HepG2 (cell line): ENCODE measurements around the gene CPNE4. TPM values are rescaled to one million over a fixed set of nuclear protein-coding genes. Genes with fewer than 3 reads are reported as not detected.

ENCODE experiments used
- ATAC-seq: fragments of 200-7000 bp; cut with Tn5 transposase; 3 replicates; pipeline ENCODE4 v1.9.1; 2020; ENCODE audit warnings: mild to moderate bottlenecking, moderate library complexity
- BruUV-seq: library from RNA; stranded (reverse); fragments of 400-500 nt; replicated peaks from 2 replicates; lab custom pipeline; 2021; lab: Mats Ljungman, UMichigan
- CTCF ChIA-PET: fragments of 300-600 bp; formaldehyde crosslinking; extraction: SDS; loops from one replicate; lab custom pipeline; 2021; ENCODE audit warnings: low total read pairs, inconsistent platforms, low intra/inter-chr PET ratio; lab: Yijun Ruan, JAX
- POLR2A ChIA-PET: fragments of 350-600 bp; sonication (Branson Sonifier 250); formaldehyde crosslinking; loops from one replicate; lab custom pipeline; 2020; ENCODE audit warnings: antibody characterized with exemption, inconsistent platforms; lab: Yijun Ruan, JAX
- DNase-seq: peaks from one replicate; pipeline ENCODE4 v3.0.0-alpha.2; 2015; ENCODE audit warnings: low spot score
- FAIRE-seq: peaks from 3 replicates; lab custom pipeline; 2011; peaks lifted over from hg19 to GRCh38; lab: Jason Lieb, UNC
- H2AFZ ChIP-seq: one replicate; pipeline ENCODE4 v1.6.1; 2011; ENCODE audit warnings: low read length, inconsistent platforms
- H3K27ac ChIP-seq: fragments of 300-600 bp; 3 replicates; pipeline ENCODE4 v1.8.0; 2011; ENCODE audit warnings: mixed run types, mild to moderate bottlenecking, mixed read lengths, low read length, inconsistent platforms; ENCODE audit not compliant: insufficient read depth; ENCODE audit errors: extremely low read length
- H3K27me3 ChIP-seq, 2 experiments: fragments of 200-600 bp in 1 of 2; 2 replicates in 1 of 2; 3 replicates in 1 of 2; pipeline versions ENCODE4 v1.6.0 to v1.8.0; 2011; ENCODE audit warnings: low read length in 2 of 2, mild to moderate bottlenecking in 2 of 2, moderate library complexity in 2 of 2, inconsistent platforms in 1 of 2; ENCODE audit not compliant: insufficient read depth in 2 of 2, control insufficient read depth in 1 of 2
- H3K36me3 ChIP-seq, 2 experiments: fragments of 200-600 bp in 1 of 2; replicated peaks in 1 of 2; 2 replicates in 1 of 2; 3 replicates in 1 of 2; pipeline versions ENCODE4 v1.5.1 to v1.8.0; 2011; ENCODE audit warnings: low read length in 2 of 2, inconsistent platforms in 1 of 2; ENCODE audit not compliant: insufficient read depth in 2 of 2, control insufficient read depth in 1 of 2
- H3K4me1 ChIP-seq: 2 replicates; pipeline ENCODE4 v1.5.1; 2012; ENCODE audit warnings: low read length, inconsistent platforms; ENCODE audit not compliant: insufficient read depth
- H3K4me2 ChIP-seq: 2 replicates; pipeline ENCODE4 v1.6.0; 2011; ENCODE audit warnings: low read depth, low read length, inconsistent platforms
- H3K4me3 ChIP-seq, 3 experiments: fragments of 200-600 bp in 1 of 3; sonication (generic), shearing (Covaris generic) in 1 of 3; replicated peaks in 1 of 3; 2 replicates each; pipeline ENCODE4 v1.5.1; 2011 to 2016; ENCODE audit warnings: low read length in 3 of 3, inconsistent platforms in 2 of 3, low read depth in 2 of 3, mild to moderate bottlenecking in 2 of 3, control low read depth in 1 of 3, mixed read lengths in 1 of 3; ENCODE audit not compliant: insufficient read depth in 1 of 3
- H3K79me2 ChIP-seq: one replicate; pipeline ENCODE4 v1.6.1; 2011; ENCODE audit warnings: low read length, inconsistent platforms; ENCODE audit not compliant: insufficient read depth
- H3K9ac ChIP-seq: 2 replicates; pipeline ENCODE4 v1.6.0; 2011; ENCODE audit warnings: mild to moderate bottlenecking, low read depth, low read length, inconsistent platforms; ENCODE audit not compliant: insufficient read depth
- H3K9me3 ChIP-seq: 2 replicates; pipeline ENCODE4 v1.5.1; 2012; ENCODE audit warnings: mild to moderate bottlenecking, low read length
- H4K20me1 ChIP-seq: 2 replicates; pipeline ENCODE4 v1.6.0; 2011; ENCODE audit warnings: inconsistent platforms, mild to moderate bottlenecking, low read length, moderate library complexity; ENCODE audit not compliant: insufficient read depth
- ATM ChIP-seq: fragments of 450-650 bp; IDR thresholded peaks from 2 replicates; pipeline ENCODE4 v1.7.1; 2017; ENCODE audit warnings: mild to moderate bottlenecking, borderline replicate concordance
- CEBPB ChIP-seq: IDR thresholded peaks from 2 replicates; pipeline ENCODE4 v1.6.1; 2011; ENCODE audit warnings: low read depth, low read length, improper control_type of control experiment, borderline replicate concordance
- HDAC6 ChIP-seq: fragments of 200-600 bp; sonication (generic); IDR thresholded peaks from 2 replicates; pipeline ENCODE4 v1.7.0; 2017; ENCODE audit warnings: mild to moderate bottlenecking, antibody characterized with exemption, low read length, low read depth
- HNF1B ChIP-seq: sonication (generic); formaldehyde crosslinking; IDR thresholded peaks from 2 replicates; pipeline ENCODE4 v1.5.1; 2020; ENCODE audit warnings: mild to moderate bottlenecking, moderate library complexity, missing genetic modification reagents
- MIER2 ChIP-seq: IDR thresholded peaks from 2 replicates; pipeline ENCODE4 v1.6.1; 2016; ENCODE audit warnings: missing biosample characterization, missing genetic modification reagents
- RORA ChIP-seq: sonication (generic); formaldehyde crosslinking; IDR thresholded peaks from 2 replicates; pipeline ENCODE4 v1.5.0; 2020; ENCODE audit warnings: mild to moderate bottlenecking, missing genetic modification reagents, moderate library complexity
- ZBTB7B ChIP-seq: sonication (generic); formaldehyde crosslinking; IDR thresholded peaks from 2 replicates; pipeline ENCODE4 v1.4.0; 2020; ENCODE audit warnings: missing genetic modification reagents
- ZNF260 ChIP-seq: sonication (generic); formaldehyde crosslinking; IDR thresholded peaks from 2 replicates; pipeline ENCODE4 v1.4.0; 2020; ENCODE audit warnings: missing genetic modification reagents, low read depth, mild to moderate bottlenecking, borderline replicate concordance
- ZSCAN12 ChIP-seq: sonication (generic); formaldehyde crosslinking; IDR thresholded peaks from 2 replicates; pipeline ENCODE4 v1.9.0; 2021; ENCODE audit warnings: mild to moderate bottlenecking, missing genetic modification reagents
- WGBS: methylation state at CpG from one replicate; pipeline ENCODE4 v1.1.6; 2017; ENCODE audit warnings: low lambda C conversion rate; 5-methylcytosine and 5-hydroxymethylcytosine counted together
- in situ Hi-C: cut with HindIII; loops from 2 replicates; pipeline ENCODE4 v1.10.0; 2017; ENCODE audit warnings: low pct_unique_long_range_greater_than_20kb; ENCODE audit not compliant: extremely low pct_ligation_motif_present
- intact Hi-C: fragments of 100-400 bp; cut with micrococcal nuclease; formaldehyde crosslinking; loops from one replicate; pipeline ENCODE4 v1.10.0; 2022; ENCODE audit not compliant: unreplicated experiment
- polyA plus RNA-seq, 8 experiments: library from polyadenylated mRNA; depleted of rRNA in 3 of 8; stranded (reverse) in 7 of 8; unstranded in 1 of 8; fragments of >200 nt; fragmentation: Illumina TruSeq in 4 of 8; extraction: Trizol in 4 of 8; gene quantifications; 2 replicates each; pipeline versions ENCODE4 v1.2.1 to v1.2.3, GENCODE V29; 2011 to 2016; ENCODE audit warnings: low read depth in 4 of 8, missing spikeins in 1 of 8, mixed read lengths in 1 of 8; ENCODE audit not compliant: insufficient read depth in 1 of 8
- total RNA-seq, 5 experiments: library from RNA; depleted of rRNA; stranded (reverse); fragments of >200 nt; fragmentation: Illumina TruSeq; extraction: Trizol; gene quantifications; 2 replicates each; pipeline ENCODE4 v1.2.3, GENCODE V29; 2016; ENCODE audit warnings: low read depth in 1 of 5

Gene CPNE4
- total and polyA plus RNA-seq, 2 of the 13 experiments (the other 11 are each of a cell fraction or from before 2014, with no cell fraction given): not detected

GRCh38 chr3:131564812-131565211 is 470.0 kb downstream of the CPNE4 start:
- POLR2A ChIA-PET: no interaction called here
- TF ChIP-seq HDAC6 (no peak), ZBTB7B (no peak), MIER2 (CRISPR knock-in tag) (no peak), RORA (CRISPR knock-in tag) (no peak), ZSCAN12 (CRISPR knock-in tag) (no peak), CEBPB (no peak), ATM (no peak), ZNF260 (CRISPR knock-in tag) (no peak), HNF1B (CRISPR knock-in tag) (no peak)
- TF ChIP-seq, all 625 proteins: peak for 0
- in situ Hi-C loops: no loop called here
- Histone ChIP-seq H3K27ac (no peak overlapping the region), H2AFZ (no peak overlapping the region), H3K9ac (no peak overlapping the region), H3K9me3 (no peaks in the 10 kb centered on the region), H3K4me1 (no peaks in the 10 kb centered on the region), H3K36me3 (no peaks in the 10 kb centered on the region), H4K20me1 (no peaks in the 10 kb centered on the region), H3K4me3 (no peak overlapping the region), H3K4me2 (no peak overlapping the region), H3K79me2 (no peaks in the 10 kb centered on the region), H3K27me3 (no peaks in the 10 kb centered on the region)
- no peak for ATAC-seq
- CTCF ChIA-PET: no interaction called here
- intact Hi-C loops: no loop called here
- no peak for FAIRE-seq
- 14% methylated on average over 4 of the region's 4 CpGs for WGBS
- BruUV-seq: no TSS peak
- no peak for DNase-seq
